Activated CD4-positive, alpha-beta T cell treated with anti-CD3 and anti-CD28 coated beads, Interleukin-2, amount 50 U/mL, for 1 hour (primary cell): ENCODE results near the gene ATP8A2.
"Not testable (repeated sequence)": the region's sequence is repeated elsewhere in the genome, so short reads cannot be mapped to it uniquely, and the experiment has no call there.

ENCODE experiments used
- DNase-seq: peaks from one replicate; pipeline ENCODE4 v3.0.0-alpha.2; 2020

The ATP8A2 gene

GRCh38 chr13:25466880-25467279, 95.1 kb downstream of the ATP8A2 start:
- no peak for DNase-seq

GRCh38 chr13:25468325-25469168, 96.8 kb downstream of the ATP8A2 start:
- no peak for DNase-seq

- DNase-seq, result no peak
Observed at GRCh38 chr13:25469169-25469525, 97.4 kb downstream of the ATP8A2 start.

GRCh38 chr13:25473864-25474263, 102.1 kb downstream of the ATP8A2 start:
- no peak for DNase-seq

GRCh38 chr13:25478186-25478585, 106.4 kb downstream of the ATP8A2 start:
- DNase-seq, result no peak

- no peak for DNase-seq
Observed at GRCh38 chr13:25489238-25489637, 117.5 kb downstream of the ATP8A2 start.

- no peak for DNase-seq
Observed at GRCh38 chr13:25490236-25490635, 118.5 kb downstream of the ATP8A2 start.

GRCh38 chr13:25493931-25494640, 122.3 kb downstream of the ATP8A2 start:
- no peak for DNase-seq

GRCh38 chr13:25494698-25495411, 123.1 kb downstream of the ATP8A2 start:
- DNase-seq, result no peak

GRCh38 chr13:25501231-25501630, 129.5 kb downstream of the ATP8A2 start:
- DNase-seq, result no peak

- DNase-seq, result no peak
Observed at GRCh38 chr13:25502031-25502430, 130.3 kb downstream of the ATP8A2 start.

- DNase-seq, result no peak
Observed at GRCh38 chr13:25502551-25502950, 130.8 kb downstream of the ATP8A2 start.

- DNase-seq, result no peak
Observed at GRCh38 chr13:25503856-25504255, 132.1 kb downstream of the ATP8A2 start.

- no peak for DNase-seq
Observed at GRCh38 chr13:25507841-25508240, 136.1 kb downstream of the ATP8A2 start.

GRCh38 chr13:25513060-25513459, 141.3 kb downstream of the ATP8A2 start:
- DNase-seq, result not testable (repeated sequence)

GRCh38 chr13:25518441-25518840, 146.7 kb downstream of the ATP8A2 start:
- no peak for DNase-seq

- no peak for DNase-seq
Observed at GRCh38 chr13:25525884-25526283, 154.1 kb downstream of the ATP8A2 start.

- DNase-seq, result no peak
Observed at GRCh38 chr13:25528266-25528665, 156.5 kb downstream of the ATP8A2 start.

- no peak for DNase-seq
Observed at GRCh38 chr13:25529425-25529824, 157.7 kb downstream of the ATP8A2 start.

- no peak for DNase-seq
Observed at GRCh38 chr13:25538276-25538675, 166.5 kb downstream of the ATP8A2 start.

- DNase-seq, result no peak
Observed at GRCh38 chr13:25541434-25542123, 169.8 kb downstream of the ATP8A2 start.

GRCh38 chr13:25548991-25549390, 177.2 kb downstream of the ATP8A2 start:
- DNase-seq, result not testable (repeated sequence)

GRCh38 chr13:25561812-25562211, 190.0 kb downstream of the ATP8A2 start:
- DNase-seq, result no peak
